Neural cell (in vitro differentiated cells): Measurements from ENCODE around the gene ATP2C1. TPM values are rescaled to one million over a fixed set of nuclear protein-coding genes. Genes with fewer than 3 reads are reported as not detected.

Experiments used
- H2AFZ ChIP-seq: fragments of 200-600, 300-800 bp; sonication (generic), shearing (Covaris generic); 2 replicates; pipeline ENCODE4 v1.6.0; 2014; ENCODE audit warnings: low read depth, mild to moderate bottlenecking, antibody characterized with exemption, low read length, moderate library complexity
- H3F3A ChIP-seq: fragments of 200-600 bp; shearing (Covaris generic); 2 replicates; pipeline ENCODE4 v1.6.1; 2016; ENCODE audit warnings: mild to moderate bottlenecking, moderate library complexity, mixed read lengths, antibody characterized with exemption, low read length; ENCODE audit not compliant: insufficient read depth, poor library complexity, severe bottlenecking
- H3K27ac ChIP-seq: fragments of 200-600, 300-800 bp; sonication (generic), shearing (Covaris generic); 2 replicates; pipeline ENCODE4 v1.5.1; 2014; ENCODE audit warnings: mild to moderate bottlenecking, low read length, moderate library complexity
- H3K27me3 ChIP-seq: fragments of 300-800, 200-600 bp; sonication (generic), shearing (Covaris generic); 2 replicates; pipeline ENCODE4 v1.6.0; 2014; ENCODE audit warnings: mild to moderate bottlenecking, low read depth, low read length, moderate library complexity; ENCODE audit not compliant: insufficient read depth
- H3K36me3 ChIP-seq: fragments of 300-800, 200-600 bp; sonication (generic), shearing (Covaris generic); 2 replicates; pipeline ENCODE4 v1.5.1; 2014; ENCODE audit warnings: mild to moderate bottlenecking, antibody characterized with exemption, low read length, moderate library complexity; ENCODE audit not compliant: insufficient read depth
- H3K4me2 ChIP-seq: fragments of 300-800, 200-600 bp; sonication (generic), shearing (Covaris generic); 2 replicates; pipeline ENCODE4 v1.6.0; 2014; ENCODE audit warnings: mild to moderate bottlenecking, low read length
- H3K4me3 ChIP-seq: fragments of 300-800, 200-600 bp; sonication (generic), shearing (Covaris generic); 2 replicates; pipeline ENCODE4 v1.5.1; 2014; ENCODE audit warnings: mild to moderate bottlenecking, low read length, moderate library complexity
- H3K79me2 ChIP-seq: fragments of 200-600 bp; shearing (Covaris generic); replicated peaks from 2 replicates; pipeline ENCODE4 v1.6.0; 2014; ENCODE audit warnings: mild to moderate bottlenecking, low read length, moderate library complexity; ENCODE audit not compliant: insufficient read depth
- H3K9ac ChIP-seq: fragments of 300-800, 200-600 bp; sonication (generic), shearing (Covaris generic); 2 replicates; pipeline ENCODE4 v1.6.1; 2016; ENCODE audit warnings: mild to moderate bottlenecking, low read length, mixed read lengths
- H3K9me2 ChIP-seq: fragments of 200-600 bp; shearing (Covaris generic); 2 replicates; pipeline ENCODE4 v1.6.1; 2016; ENCODE audit warnings: mild to moderate bottlenecking, low read length, mixed read lengths; ENCODE audit not compliant: insufficient read depth
- H3K9me3 ChIP-seq: fragments of 200-600, 300-800 bp; sonication (generic), shearing (Covaris generic); 2 replicates; pipeline ENCODE4 v1.6.1; 2016; ENCODE audit warnings: mild to moderate bottlenecking, mixed run types, low read length, moderate library complexity, mixed read lengths
- H4K20me1 ChIP-seq: fragments of 200-600 bp; shearing (Covaris generic); 2 replicates; pipeline ENCODE4 v1.6.1; 2016; ENCODE audit warnings: mild to moderate bottlenecking, mixed run types; ENCODE audit not compliant: insufficient read depth
- EP300 ChIP-seq: fragments of 450-650 bp; conservative IDR thresholded peaks from 2 replicates; pipeline ENCODE4 v1.6.1; 2014; ENCODE audit warnings: antibody characterized with exemption, mild to moderate bottlenecking, moderate library complexity; ENCODE audit not compliant: poor library complexity, severe bottlenecking
- EZH2 ChIP-seq: fragments of 200-600, 300-800 bp; shearing (Covaris generic), sonication (generic); IDR thresholded peaks from 2 replicates; pipeline ENCODE4 v1.6.1; 2014; ENCODE audit warnings: antibody characterized with exemption, low read length, borderline replicate concordance, mild to moderate bottlenecking; ENCODE audit not compliant: insufficient read depth, poor library complexity, severe bottlenecking
- MXI1 ChIP-seq: fragments of 450-650 bp; conservative IDR thresholded peaks from 2 replicates; pipeline ENCODE4 v1.6.1; 2014; ENCODE audit warnings: antibody characterized with exemption, mild to moderate bottlenecking; ENCODE audit not compliant: poor library complexity, severe bottlenecking
- POLR2AphosphoS5 ChIP-seq: IDR thresholded peaks from 2 replicates; pipeline ENCODE4 v1.6.1; 2012
- RAD21 ChIP-seq: fragments of 450-650 bp; conservative IDR thresholded peaks from 2 replicates; pipeline ENCODE4 v1.6.1; 2014; ENCODE audit warnings: antibody characterized with exemption, mild to moderate bottlenecking, moderate library complexity
- SMC3 ChIP-seq: fragments of 450-650 bp; conservative IDR thresholded peaks from 2 replicates; pipeline ENCODE4 v1.6.1; 2014; ENCODE audit warnings: antibody characterized with exemption, mild to moderate bottlenecking, moderate library complexity; ENCODE audit not compliant: poor library complexity
- TAF1 ChIP-seq: IDR thresholded peaks from 2 replicates; pipeline ENCODE4 v1.6.1; 2012; ENCODE audit warnings: low read depth
- polyA plus RNA-seq: library from polyadenylated mRNA; depleted of rRNA; stranded (reverse); fragments of >200 nt; gene quantifications from 2 replicates; pipeline ENCODE4 v1.2.3, GENCODE V29; 2014
- TF ChIP-seq, protein P1 (sequence below): fragments of 450-650 bp; IDR thresholded peaks from 2 replicates; pipeline ENCODE4 v1.5.1; 2014; ENCODE audit warnings: antibody characterized with exemption, mild to moderate bottlenecking, moderate library complexity; ENCODE audit not compliant: poor library complexity, severe bottlenecking
- TF ChIP-seq, protein P2 (sequence below): IDR thresholded peaks from 2 replicates; pipeline ENCODE4 v1.6.1; 2012; ENCODE audit warnings: borderline replicate concordance

ATP2C1 gene
- polyA plus RNA-seq, 1 donor from 2014 or later = 134 TPM

DNA sequence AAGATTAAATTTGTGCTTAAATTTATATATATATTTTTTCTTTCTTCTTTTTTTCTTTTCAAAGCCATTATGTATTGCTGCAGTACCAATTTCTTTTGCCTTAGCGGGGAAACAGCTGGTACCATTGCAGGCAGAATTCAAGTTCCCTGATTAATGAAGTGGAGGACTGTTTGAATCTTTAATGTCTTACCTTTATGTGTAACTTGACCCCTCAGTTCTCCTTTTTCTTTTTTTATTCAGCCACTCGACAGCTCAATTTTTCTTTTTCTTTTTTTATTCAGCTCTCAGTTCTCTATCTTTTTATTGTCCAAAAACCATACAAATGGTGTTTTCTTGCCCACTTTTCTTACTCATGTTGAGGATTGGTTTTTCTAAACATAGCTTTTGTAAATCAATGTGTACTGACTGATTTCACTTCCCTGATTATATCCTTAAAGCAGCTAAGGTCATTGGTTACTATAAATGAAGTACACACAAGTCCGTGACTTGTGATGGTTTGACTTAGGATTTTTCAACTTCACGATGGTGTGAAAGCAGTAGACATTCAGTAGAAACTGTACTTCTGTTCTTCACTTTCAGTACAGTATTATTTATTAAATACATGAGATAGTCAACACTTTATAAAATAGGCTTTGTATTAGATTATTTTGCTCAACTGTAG lies 22.8 kb downstream of the ATP2C1 start:
- H3K9ac ChIP-seq = no peak overlapping the region

GRCh38 chr3:130918328-130918727 lies 24.4 kb downstream of the ATP2C1 start:
- Histone ChIP-seq H3K4me3 (no peak overlapping the region), H4K20me1 (no peaks in the 10 kb centered on the region), H3K9me2 (no peaks in the 10 kb centered on the region), H3K79me2 (peaks cover 50% of the 10 kb centered on the region), H3K27me3 (no peaks in the 10 kb centered on the region), H3K4me2 (no peak overlapping the region), H3K36me3 (no peaks in the 10 kb centered on the region), H2AFZ (no peak overlapping the region), H3K9ac (no peak overlapping the region), H3K27ac (no peak overlapping the region), H3K9me3 (no peaks in the 10 kb centered on the region), H3F3A (no peaks in the 10 kb centered on the region)
- TF ChIP-seq POLR2AphosphoS5 = no peak
- no peak for TF ChIP-seq EZH2
- no peak for TF ChIP-seq MXI1
- no peak for TF ChIP-seq RAD21
- TF ChIP-seq EP300 = no peak
- TF ChIP-seq SMC3 = no peak
- TF ChIP-seq, protein P1, sequence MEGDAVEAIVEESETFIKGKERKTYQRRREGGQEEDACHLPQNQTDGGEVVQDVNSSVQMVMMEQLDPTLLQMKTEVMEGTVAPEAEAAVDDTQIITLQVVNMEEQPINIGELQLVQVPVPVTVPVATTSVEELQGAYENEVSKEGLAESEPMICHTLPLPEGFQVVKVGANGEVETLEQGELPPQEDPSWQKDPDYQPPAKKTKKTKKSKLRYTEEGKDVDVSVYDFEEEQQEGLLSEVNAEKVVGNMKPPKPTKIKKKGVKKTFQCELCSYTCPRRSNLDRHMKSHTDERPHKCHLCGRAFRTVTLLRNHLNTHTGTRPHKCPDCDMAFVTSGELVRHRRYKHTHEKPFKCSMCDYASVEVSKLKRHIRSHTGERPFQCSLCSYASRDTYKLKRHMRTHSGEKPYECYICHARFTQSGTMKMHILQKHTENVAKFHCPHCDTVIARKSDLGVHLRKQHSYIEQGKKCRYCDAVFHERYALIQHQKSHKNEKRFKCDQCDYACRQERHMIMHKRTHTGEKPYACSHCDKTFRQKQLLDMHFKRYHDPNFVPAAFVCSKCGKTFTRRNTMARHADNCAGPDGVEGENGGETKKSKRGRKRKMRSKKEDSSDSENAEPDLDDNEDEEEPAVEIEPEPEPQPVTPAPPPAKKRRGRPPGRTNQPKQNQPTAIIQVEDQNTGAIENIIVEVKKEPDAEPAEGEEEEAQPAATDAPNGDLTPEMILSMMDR = no peak
- TF ChIP-seq, protein P2, sequence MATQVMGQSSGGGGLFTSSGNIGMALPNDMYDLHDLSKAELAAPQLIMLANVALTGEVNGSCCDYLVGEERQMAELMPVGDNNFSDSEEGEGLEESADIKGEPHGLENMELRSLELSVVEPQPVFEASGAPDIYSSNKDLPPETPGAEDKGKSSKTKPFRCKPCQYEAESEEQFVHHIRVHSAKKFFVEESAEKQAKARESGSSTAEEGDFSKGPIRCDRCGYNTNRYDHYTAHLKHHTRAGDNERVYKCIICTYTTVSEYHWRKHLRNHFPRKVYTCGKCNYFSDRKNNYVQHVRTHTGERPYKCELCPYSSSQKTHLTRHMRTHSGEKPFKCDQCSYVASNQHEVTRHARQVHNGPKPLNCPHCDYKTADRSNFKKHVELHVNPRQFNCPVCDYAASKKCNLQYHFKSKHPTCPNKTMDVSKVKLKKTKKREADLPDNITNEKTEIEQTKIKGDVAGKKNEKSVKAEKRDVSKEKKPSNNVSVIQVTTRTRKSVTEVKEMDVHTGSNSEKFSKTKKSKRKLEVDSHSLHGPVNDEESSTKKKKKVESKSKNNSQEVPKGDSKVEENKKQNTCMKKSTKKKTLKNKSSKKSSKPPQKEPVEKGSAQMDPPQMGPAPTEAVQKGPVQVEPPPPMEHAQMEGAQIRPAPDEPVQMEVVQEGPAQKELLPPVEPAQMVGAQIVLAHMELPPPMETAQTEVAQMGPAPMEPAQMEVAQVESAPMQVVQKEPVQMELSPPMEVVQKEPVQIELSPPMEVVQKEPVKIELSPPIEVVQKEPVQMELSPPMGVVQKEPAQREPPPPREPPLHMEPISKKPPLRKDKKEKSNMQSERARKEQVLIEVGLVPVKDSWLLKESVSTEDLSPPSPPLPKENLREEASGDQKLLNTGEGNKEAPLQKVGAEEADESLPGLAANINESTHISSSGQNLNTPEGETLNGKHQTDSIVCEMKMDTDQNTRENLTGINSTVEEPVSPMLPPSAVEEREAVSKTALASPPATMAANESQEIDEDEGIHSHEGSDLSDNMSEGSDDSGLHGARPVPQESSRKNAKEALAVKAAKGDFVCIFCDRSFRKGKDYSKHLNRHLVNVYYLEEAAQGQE = no peak
- no peak for TF ChIP-seq TAF1

More for the DNA sequence above, 22.8 kb downstream of the ATP2C1 start:
- H3K27me3 ChIP-seq = no peaks in the 10 kb centered on the region
- H3F3A ChIP-seq = no peaks in the 10 kb centered on the region
- H3K4me2 ChIP-seq = no peak overlapping the region
- H4K20me1 ChIP-seq = no peaks in the 10 kb centered on the region
- H2AFZ ChIP-seq = no peak overlapping the region
- H3K79me2 ChIP-seq = peaks cover 36% of the 10 kb centered on the region
- H3K4me3 ChIP-seq = no peak overlapping the region
- H3K36me3 ChIP-seq = no peaks in the 10 kb centered on the region
- H3K9me3 ChIP-seq = no peaks in the 10 kb centered on the region
- no peaks in the 10 kb centered on the region for H3K9me2 ChIP-seq
- no peak for TF ChIP-seq RAD21
- no peak for TF ChIP-seq POLR2AphosphoS5
- TF ChIP-seq, protein P2 = no peak
- no peak for TF ChIP-seq SMC3
- no peak for TF ChIP-seq TAF1
- TF ChIP-seq EP300 = no peak
- TF ChIP-seq MXI1 = no peak
- TF ChIP-seq EZH2 = no peak
- TF ChIP-seq, protein P1 = no peak
- no peak overlapping the region for H3K27ac ChIP-seq
